ENCODE measurements around the gene ATF6B. TPM values are rescaled to one million over a fixed set of nuclear protein-coding genes. Genes with fewer than 3 reads are reported as not detected.

The ATF6B gene
- total RNA-seq, 1 donor from 2014 or later: 95.0 TPM

DNA sequence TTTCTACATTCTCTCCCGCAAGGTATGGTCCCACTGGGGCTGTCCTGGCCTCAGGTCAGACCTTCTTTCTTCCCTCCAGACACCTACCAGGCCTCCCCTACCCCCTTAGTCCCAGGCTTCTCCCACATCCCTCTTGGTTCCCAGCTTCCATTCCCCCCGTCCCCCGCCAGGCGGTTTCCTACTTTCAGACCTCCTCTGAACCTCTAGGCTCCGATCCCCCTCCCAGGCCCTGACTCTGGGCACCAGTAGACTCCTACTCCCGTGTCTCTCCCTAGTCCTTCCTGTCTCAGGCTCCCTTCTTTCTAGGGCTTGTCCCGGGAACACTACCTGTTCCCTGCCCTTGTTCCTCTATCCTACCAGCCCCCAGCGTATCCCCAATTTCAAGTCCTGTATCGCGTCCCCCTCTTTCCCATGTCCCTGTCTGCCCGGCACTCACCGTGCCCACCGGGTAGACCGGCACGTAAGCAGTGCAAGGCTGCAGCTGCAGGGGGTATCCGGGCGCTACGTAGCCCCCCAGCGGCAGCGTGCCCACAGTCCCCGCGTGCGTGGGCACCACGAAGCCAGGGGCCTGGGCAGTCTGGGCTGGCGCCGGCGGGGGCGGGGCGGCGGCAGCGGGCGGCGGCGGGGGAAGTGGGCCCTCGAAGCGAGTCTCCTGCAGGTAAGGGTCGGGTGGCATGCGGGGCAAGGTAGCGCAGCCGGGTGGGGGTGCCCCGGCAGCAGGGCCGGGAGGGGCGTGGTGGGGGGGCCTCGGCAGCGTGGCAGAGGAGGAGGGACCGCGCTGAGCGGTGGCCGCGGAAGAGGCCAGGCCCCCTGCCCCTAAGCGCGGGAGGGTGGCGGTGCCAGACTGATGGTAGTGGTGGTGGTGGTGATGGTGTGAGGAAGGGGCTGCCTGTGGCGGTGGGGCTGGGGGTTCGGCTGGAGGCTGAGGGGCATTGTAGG is 22.2 kb upstream of the ATF6B start:
- Mint-ChIP-seq H3K9me3 (ENCODE audit: low read depth) (no peaks in the 10 kb centered on the region), H3K4me3 (ENCODE audit: low read depth) (no peak overlapping the region), H3K36me3 (ENCODE audit: insufficient read depth) (peaks cover 4% of the 10 kb centered on the region), H3K27ac (no peak overlapping the region), H3K27me3 (peaks cover 13% of the 10 kb centered on the region), H3K4me1 (ENCODE audit: low read depth) (peaks cover 30% of the 10 kb centered on the region)
- no peak for TF ChIP-seq CTCF (IDR thresholded peaks at IDR 0.05; ENCODE audit: unreplicated experiment)
- no peak for DNase-seq (ENCODE audit: low spot score, unreplicated experiment)

DNA sequence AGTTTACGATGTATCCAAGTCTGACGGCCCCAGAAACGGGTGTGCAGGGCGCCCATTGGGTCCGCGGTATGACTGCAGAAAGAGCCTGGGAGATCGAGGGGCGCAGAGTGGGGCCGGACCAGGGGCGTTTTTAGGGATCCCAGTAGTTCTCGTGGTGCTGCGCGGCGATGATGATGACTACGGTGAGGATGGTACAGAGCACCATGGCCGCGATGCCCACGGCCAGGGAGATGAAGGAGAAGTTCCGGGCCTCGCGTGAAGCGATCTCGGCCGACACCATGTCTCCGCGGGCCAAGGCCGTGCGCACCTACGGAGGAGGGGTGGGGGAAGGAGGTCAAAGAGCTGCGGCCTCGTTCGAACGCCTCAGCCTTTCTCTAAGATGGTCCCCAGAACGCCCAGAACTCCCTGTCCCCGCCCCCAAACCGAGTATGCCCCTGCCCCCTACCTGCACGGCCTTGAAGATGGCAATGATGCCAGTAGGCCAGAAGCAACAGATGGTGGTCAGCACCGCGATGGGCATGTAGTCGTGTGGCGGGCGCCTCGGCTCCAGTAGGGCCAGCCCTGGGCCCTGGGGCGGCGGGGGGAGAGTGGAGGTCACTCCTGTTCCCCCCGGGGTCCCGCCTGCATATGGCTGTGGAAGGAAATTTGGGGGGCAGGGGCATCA is 21.2 kb upstream of the ATF6B start:
- peaks cover 4% of the 10 kb centered on the region for H3K36me3 Mint-ChIP-seq (ENCODE audit: insufficient read depth)
- TF ChIP-seq CTCF (IDR thresholded peaks at IDR 0.05; ENCODE audit: unreplicated experiment): no peak
- no peak overlapping the region for H3K4me3 Mint-ChIP-seq (ENCODE audit: low read depth)
- no peak overlapping the region for H3K27ac Mint-ChIP-seq
- peaks cover 13% of the 10 kb centered on the region for H3K27me3 Mint-ChIP-seq
- H3K9me3 Mint-ChIP-seq (ENCODE audit: low read depth): no peaks in the 10 kb centered on the region
- no peak for DNase-seq (ENCODE audit: low spot score, unreplicated experiment)
- H3K4me1 Mint-ChIP-seq (ENCODE audit: low read depth): peaks cover 24% of the 10 kb centered on the region

GRCh38 chr6:32148289-32149091 is 20.4 kb upstream of the ATF6B start:
- H3K27me3 Mint-ChIP-seq: peaks cover 13% of the 10 kb centered on the region
- DNase-seq (ENCODE audit: low spot score, unreplicated experiment): no peak

GRCh38 chr6:32147401-32148132 is 19.5 kb upstream of the ATF6B start:
- DNase-seq (ENCODE audit: low spot score, unreplicated experiment): no peak
- Mint-ChIP-seq H3K27ac (no peak overlapping the region), H3K4me3 (ENCODE audit: low read depth) (no peak overlapping the region), H3K36me3 (ENCODE audit: insufficient read depth) (peaks cover 4% of the 10 kb centered on the region), H3K9me3 (ENCODE audit: low read depth) (no peaks in the 10 kb centered on the region), H3K27me3 (peaks cover 13% of the 10 kb centered on the region), H3K4me1 (ENCODE audit: low read depth) (peaks cover 14% of the 10 kb centered on the region)
- TF ChIP-seq CTCF (IDR thresholded peaks at IDR 0.05; ENCODE audit: unreplicated experiment): no peak

More at GRCh38 chr6:32148289-32149091, 20.4 kb upstream of the ATF6B start:
- peaks cover 21% of the 10 kb centered on the region for H3K4me1 Mint-ChIP-seq (ENCODE audit: low read depth)
- H3K4me3 Mint-ChIP-seq (ENCODE audit: low read depth): no peak overlapping the region
- no peak overlapping the region for H3K27ac Mint-ChIP-seq
- H3K9me3 Mint-ChIP-seq (ENCODE audit: low read depth): no peaks in the 10 kb centered on the region
- no peak for TF ChIP-seq CTCF (IDR thresholded peaks at IDR 0.05; ENCODE audit: unreplicated experiment)
- peaks cover 4% of the 10 kb centered on the region for H3K36me3 Mint-ChIP-seq (ENCODE audit: insufficient read depth)

Measured in progenitor cell of endocrine pancreas (in vitro differentiated cells).